ENCODE results near the gene EFNA5.

EFNA5 gene

DNA sequence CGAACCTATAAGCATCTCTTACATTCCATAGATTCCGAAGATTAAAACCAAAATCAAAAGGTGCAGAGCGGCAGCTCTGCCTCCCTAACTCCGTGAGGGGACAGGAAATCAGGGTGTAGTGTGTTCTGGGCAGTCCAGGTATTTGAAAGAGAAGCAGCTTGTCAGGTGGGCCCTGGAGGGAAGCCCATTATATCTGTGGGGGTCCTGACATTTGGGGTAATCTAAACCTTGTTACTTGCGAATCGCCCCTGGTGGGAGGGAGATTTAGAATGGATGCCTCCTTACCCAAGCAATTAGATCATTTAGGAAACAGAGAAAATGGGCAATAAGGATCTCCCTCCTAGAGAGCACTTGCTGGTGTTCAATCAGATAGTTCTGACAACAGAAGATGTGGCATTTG, 126.9 kb downstream of the EFNA5 start:
- no peak overlapping the region for H3K4me3 ChIP-seq (ENCODE audit: low read depth, low read length)

DNA sequence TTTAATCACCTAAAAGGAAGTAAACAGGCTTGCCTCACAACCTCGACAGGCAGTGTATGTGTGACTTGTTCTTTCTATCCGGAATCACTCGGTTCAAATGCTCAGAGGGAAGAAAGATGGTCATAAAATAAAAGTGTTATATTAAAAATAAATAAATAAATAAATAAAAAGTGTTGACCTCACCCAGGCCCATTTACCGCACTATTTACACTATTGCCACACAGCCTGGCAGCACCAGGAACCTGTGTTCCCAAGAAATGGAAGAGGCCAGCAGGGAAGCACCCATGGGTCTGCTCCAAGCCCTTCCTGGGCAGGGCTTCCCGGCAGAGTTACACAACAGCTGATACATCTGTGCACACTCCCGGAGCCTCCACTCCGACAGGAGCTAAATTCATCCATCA, 127.9 kb downstream of the EFNA5 start:
- no peak overlapping the region for H3K4me3 ChIP-seq (ENCODE audit: low read depth, low read length)
- TF ChIP-seq, protein P1, sequence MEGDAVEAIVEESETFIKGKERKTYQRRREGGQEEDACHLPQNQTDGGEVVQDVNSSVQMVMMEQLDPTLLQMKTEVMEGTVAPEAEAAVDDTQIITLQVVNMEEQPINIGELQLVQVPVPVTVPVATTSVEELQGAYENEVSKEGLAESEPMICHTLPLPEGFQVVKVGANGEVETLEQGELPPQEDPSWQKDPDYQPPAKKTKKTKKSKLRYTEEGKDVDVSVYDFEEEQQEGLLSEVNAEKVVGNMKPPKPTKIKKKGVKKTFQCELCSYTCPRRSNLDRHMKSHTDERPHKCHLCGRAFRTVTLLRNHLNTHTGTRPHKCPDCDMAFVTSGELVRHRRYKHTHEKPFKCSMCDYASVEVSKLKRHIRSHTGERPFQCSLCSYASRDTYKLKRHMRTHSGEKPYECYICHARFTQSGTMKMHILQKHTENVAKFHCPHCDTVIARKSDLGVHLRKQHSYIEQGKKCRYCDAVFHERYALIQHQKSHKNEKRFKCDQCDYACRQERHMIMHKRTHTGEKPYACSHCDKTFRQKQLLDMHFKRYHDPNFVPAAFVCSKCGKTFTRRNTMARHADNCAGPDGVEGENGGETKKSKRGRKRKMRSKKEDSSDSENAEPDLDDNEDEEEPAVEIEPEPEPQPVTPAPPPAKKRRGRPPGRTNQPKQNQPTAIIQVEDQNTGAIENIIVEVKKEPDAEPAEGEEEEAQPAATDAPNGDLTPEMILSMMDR (IDR thresholded peaks at IDR 0.05; ENCODE audit: borderline replicate concordance, insufficient read depth, low read depth, low read length): no peak

More for the DNA sequence above, 126.9 kb downstream of the EFNA5 start:
- TF ChIP-seq, protein P1 (IDR thresholded peaks at IDR 0.05; ENCODE audit: borderline replicate concordance, insufficient read depth, low read depth, low read length): no peak

DNA sequence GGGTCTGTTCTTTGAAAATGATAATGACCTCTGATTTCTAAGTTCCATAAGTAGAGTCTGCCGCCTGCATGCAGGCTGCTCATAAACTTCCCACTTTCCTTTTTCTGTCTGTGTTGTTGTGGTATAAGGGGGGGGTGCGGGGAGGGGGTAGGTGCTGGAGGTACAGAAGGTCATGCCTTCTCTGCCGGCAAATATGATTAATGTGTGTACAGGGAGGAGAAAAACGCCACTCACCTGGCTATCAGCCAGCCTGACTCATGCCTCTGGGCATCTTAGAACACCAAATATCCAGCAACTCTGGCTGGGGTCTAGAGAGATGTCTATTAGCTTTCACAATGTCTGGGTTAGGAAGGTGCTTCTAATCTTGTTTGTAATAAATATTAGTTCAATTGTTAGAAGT, 128.3 kb downstream of the EFNA5 start:
- no peak overlapping the region for H3K4me3 ChIP-seq (ENCODE audit: low read depth, low read length)
- TF ChIP-seq, protein P1 (IDR thresholded peaks at IDR 0.05; ENCODE audit: borderline replicate concordance, insufficient read depth, low read depth, low read length): no peak

DNA sequence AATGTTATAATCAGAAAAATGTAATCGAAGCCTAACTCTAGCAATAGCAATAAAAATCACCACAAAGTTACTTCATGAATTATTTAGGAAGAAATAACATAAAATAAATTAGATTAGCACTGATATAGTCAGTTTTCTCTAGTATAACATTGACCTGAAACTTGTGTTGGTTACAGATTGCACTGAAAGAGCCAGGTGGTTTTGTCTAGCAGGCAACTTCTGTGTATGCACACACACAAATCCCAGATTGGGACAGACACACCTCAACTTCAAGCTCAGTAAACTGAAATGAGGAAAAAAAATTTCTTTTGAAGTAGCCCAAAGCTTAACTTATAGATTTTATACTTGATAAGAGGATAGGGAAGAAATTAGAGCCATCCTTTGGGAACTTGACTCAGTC, 129.3 kb downstream of the EFNA5 start:
- no peak overlapping the region for H3K4me3 ChIP-seq (ENCODE audit: low read depth, low read length)
- TF ChIP-seq, protein P1 (IDR thresholded peaks at IDR 0.05; ENCODE audit: borderline replicate concordance, insufficient read depth, low read depth, low read length): no peak

DNA sequence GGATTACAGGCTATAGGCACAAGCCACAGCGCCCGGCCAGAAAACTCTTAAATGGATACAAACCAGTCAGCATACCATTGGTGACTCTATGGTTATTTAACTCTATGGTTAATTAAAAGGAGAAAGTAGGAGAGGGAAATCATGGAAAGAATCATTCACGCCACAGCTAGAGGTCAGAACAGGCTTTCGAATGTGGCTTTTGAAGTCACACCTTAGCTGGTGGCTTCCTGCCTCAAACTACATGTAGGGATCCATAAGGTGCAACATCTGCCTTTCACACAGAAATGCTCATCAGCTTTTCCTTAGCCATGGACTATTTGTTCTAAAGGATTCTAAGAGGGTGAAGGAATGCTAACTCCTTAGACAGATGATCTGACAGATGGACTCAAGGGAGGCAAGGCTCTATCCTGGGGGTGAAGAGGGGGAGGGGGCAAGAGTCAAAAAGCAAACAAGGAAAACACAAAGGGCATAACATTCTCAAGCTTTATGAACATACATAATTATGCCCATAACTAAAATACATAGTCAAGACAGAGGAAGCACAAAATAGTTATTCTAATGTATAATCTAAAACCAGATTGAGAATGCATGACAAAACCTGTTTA, 130.9 kb downstream of the EFNA5 start:
- TF ChIP-seq, protein P1 (IDR thresholded peaks at IDR 0.05; ENCODE audit: borderline replicate concordance, insufficient read depth, low read depth, low read length): no peak

DNA sequence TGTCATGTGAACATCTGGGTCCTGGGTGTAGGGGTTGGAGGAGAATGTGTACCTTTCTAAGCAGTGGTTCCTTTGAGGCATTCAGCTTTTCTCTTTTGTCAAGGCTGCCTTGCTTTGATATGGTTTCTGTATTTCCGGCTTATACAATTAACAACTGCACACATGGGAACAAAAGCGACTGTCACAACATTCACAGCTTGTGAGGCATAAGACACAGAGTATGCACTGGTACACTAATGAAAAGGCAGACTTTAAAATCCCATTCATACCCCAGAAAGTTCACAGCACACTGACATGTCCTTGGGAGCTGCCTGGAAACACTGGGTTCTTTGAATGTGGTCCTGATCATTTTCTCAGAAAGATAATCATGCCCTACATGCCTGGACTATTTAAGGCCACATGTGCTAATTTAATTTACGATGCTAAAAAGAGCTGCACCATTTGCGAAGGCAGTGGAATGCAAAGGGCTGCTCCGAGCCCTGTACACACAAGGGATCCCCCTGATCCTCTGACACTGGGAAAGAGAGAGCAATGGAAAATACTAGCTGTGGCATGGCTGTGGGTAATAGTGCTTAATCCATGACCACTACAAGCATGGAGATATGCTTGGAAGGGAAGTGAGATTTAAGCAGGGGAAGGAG, 131.8 kb downstream of the EFNA5 start:
- H3K4me3 ChIP-seq (ENCODE audit: low read depth, low read length): no peak overlapping the region
- TF ChIP-seq, protein P1 (IDR thresholded peaks at IDR 0.05; ENCODE audit: borderline replicate concordance, insufficient read depth, low read depth, low read length): no peak

More for the DNA sequence above, 130.9 kb downstream of the EFNA5 start:
- no peak overlapping the region for H3K4me3 ChIP-seq (ENCODE audit: low read depth, low read length)

DNA sequence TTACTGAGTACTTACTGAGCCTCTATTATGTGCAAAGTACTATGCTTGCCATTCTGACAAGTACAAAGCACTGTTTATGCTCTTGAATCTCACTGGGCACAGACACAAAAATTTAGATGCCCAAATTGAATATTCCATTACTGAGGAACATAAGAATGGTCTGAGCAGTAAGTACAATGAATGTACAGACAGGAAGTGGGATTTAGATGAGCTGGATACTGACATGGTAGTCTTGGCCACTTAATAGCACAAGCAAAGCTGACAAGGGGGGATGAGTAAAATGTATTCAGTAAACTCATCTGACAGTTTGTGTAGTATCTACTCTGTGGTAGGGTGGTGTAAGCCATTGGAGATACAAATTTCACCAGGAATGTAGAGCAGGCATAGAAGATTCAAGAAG, 132.4 kb downstream of the EFNA5 start:
- TF ChIP-seq, protein P1 (IDR thresholded peaks at IDR 0.05; ENCODE audit: borderline replicate concordance, insufficient read depth, low read depth, low read length): no peak
- no peak overlapping the region for H3K4me3 ChIP-seq (ENCODE audit: low read depth, low read length)
